ENCODE results near the gene SIPA1L3. TPM values are rescaled to one million over a fixed set of nuclear protein-coding genes. Genes with fewer than 3 reads are reported as not detected.

Gene SIPA1L3
- polyA plus RNA-seq, 1 donor from 2014 or later: 2.8 TPM

DNA sequence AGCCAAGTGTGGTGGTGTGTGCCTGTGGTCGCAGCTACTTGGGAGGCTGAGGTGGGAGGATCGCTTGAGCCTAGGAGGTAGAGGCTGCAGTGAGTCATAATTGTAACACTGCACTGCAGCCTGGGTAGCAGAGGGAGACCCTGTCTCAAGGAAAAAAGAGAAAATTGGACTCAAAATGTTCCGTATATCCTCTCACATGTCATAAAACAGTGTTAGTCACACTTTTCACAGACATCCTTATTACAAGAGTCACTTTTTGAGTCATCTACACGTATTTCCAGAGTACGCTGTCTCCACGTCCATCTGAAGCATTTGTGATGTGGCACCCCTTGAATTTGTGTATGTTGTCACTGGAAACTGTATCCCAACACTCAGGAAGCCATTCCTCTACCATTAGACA, 133.0 kb downstream of the SIPA1L3 start:
- Histone ChIP-seq H3K4me3 (ENCODE audit: low read length) (no peak overlapping the region), H3K9ac (ENCODE audit: low read length) (no peak overlapping the region)

DNA sequence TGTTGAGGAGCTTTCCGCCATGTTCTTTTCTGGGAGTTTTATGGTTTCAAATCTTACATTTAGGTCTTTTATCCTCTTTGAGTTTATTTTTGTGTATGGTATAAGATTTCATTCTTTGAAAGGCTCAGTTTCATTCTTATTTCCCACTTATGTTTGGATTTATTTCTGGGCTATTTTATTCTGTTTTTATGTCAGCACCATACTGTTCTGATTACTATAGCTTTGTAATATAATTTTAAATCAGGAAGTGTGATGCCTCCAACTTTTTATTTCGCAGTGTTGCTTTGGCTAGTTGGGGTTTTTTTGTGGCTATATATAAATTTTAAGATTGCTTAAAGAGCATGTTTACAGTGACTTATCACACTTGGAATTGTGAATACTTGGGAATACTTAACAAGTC, 135.1 kb downstream of the SIPA1L3 start:
- no peak for TF ChIP-seq RAD21 (conservative IDR thresholded peaks at IDR 0.05)
- Histone ChIP-seq H3K9me3 (ENCODE audit: low read length) (peaks cover 3% of the 10 kb centered on the region), H3K27me3 (ENCODE audit: insufficient read depth, low read depth, low read length) (no peaks in the 10 kb centered on the region), H3K4me2 (ENCODE audit: low read length) (no peak overlapping the region), H2AFZ (ENCODE audit: low read depth, low read length) (no peak overlapping the region), H3K36me3 (ENCODE audit: insufficient read depth, low read length) (no peaks in the 10 kb centered on the region), H3K79me2 (replicated peaks; ENCODE audit: insufficient read depth, low read length) (no peaks in the 10 kb centered on the region), H3K9ac (ENCODE audit: low read length) (no peak overlapping the region), H3K27ac (ENCODE audit: low read length) (no peak overlapping the region), H4K20me1 (ENCODE audit: insufficient read depth) (no peaks in the 10 kb centered on the region), H3K4me3 (ENCODE audit: low read length) (no peak overlapping the region), H3F3A (ENCODE audit: insufficient read depth, low read length, poor library complexity, severe bottlenecking) (no peaks in the 10 kb centered on the region), H3K9me2 (ENCODE audit: insufficient read depth, low read length) (no peaks in the 10 kb centered on the region)

More for the DNA sequence above, 133.0 kb downstream of the SIPA1L3 start:
- Histone ChIP-seq H3K9me3 (ENCODE audit: low read length) (peaks cover 3% of the 10 kb centered on the region), H3K4me2 (ENCODE audit: low read length) (no peak overlapping the region), H2AFZ (ENCODE audit: low read depth, low read length) (no peak overlapping the region), H3K27me3 (ENCODE audit: insufficient read depth, low read depth, low read length) (no peaks in the 10 kb centered on the region), H3F3A (ENCODE audit: insufficient read depth, low read length, poor library complexity, severe bottlenecking) (no peaks in the 10 kb centered on the region), H3K9me2 (ENCODE audit: insufficient read depth, low read length) (no peaks in the 10 kb centered on the region), H3K27ac (ENCODE audit: low read length) (no peak overlapping the region), H3K36me3 (ENCODE audit: insufficient read depth, low read length) (no peaks in the 10 kb centered on the region), H4K20me1 (ENCODE audit: insufficient read depth) (no peaks in the 10 kb centered on the region), H3K79me2 (replicated peaks; ENCODE audit: insufficient read depth, low read length) (no peaks in the 10 kb centered on the region)
- TF ChIP-seq MXI1 (conservative IDR thresholded peaks at IDR 0.05; ENCODE audit: poor library complexity, severe bottlenecking): no peak
- no peak for TF ChIP-seq EZH2 (IDR thresholded peaks at IDR 0.05; ENCODE audit: borderline replicate concordance, insufficient read depth, low read length, poor library complexity, severe bottlenecking)
- no peak for TF ChIP-seq RAD21 (conservative IDR thresholded peaks at IDR 0.05)
- TF ChIP-seq, protein P1, sequence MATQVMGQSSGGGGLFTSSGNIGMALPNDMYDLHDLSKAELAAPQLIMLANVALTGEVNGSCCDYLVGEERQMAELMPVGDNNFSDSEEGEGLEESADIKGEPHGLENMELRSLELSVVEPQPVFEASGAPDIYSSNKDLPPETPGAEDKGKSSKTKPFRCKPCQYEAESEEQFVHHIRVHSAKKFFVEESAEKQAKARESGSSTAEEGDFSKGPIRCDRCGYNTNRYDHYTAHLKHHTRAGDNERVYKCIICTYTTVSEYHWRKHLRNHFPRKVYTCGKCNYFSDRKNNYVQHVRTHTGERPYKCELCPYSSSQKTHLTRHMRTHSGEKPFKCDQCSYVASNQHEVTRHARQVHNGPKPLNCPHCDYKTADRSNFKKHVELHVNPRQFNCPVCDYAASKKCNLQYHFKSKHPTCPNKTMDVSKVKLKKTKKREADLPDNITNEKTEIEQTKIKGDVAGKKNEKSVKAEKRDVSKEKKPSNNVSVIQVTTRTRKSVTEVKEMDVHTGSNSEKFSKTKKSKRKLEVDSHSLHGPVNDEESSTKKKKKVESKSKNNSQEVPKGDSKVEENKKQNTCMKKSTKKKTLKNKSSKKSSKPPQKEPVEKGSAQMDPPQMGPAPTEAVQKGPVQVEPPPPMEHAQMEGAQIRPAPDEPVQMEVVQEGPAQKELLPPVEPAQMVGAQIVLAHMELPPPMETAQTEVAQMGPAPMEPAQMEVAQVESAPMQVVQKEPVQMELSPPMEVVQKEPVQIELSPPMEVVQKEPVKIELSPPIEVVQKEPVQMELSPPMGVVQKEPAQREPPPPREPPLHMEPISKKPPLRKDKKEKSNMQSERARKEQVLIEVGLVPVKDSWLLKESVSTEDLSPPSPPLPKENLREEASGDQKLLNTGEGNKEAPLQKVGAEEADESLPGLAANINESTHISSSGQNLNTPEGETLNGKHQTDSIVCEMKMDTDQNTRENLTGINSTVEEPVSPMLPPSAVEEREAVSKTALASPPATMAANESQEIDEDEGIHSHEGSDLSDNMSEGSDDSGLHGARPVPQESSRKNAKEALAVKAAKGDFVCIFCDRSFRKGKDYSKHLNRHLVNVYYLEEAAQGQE (IDR thresholded peaks at IDR 0.05; ENCODE audit: borderline replicate concordance): no peak
- TF ChIP-seq, protein P2, sequence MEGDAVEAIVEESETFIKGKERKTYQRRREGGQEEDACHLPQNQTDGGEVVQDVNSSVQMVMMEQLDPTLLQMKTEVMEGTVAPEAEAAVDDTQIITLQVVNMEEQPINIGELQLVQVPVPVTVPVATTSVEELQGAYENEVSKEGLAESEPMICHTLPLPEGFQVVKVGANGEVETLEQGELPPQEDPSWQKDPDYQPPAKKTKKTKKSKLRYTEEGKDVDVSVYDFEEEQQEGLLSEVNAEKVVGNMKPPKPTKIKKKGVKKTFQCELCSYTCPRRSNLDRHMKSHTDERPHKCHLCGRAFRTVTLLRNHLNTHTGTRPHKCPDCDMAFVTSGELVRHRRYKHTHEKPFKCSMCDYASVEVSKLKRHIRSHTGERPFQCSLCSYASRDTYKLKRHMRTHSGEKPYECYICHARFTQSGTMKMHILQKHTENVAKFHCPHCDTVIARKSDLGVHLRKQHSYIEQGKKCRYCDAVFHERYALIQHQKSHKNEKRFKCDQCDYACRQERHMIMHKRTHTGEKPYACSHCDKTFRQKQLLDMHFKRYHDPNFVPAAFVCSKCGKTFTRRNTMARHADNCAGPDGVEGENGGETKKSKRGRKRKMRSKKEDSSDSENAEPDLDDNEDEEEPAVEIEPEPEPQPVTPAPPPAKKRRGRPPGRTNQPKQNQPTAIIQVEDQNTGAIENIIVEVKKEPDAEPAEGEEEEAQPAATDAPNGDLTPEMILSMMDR (IDR thresholded peaks at IDR 0.05; ENCODE audit: poor library complexity, severe bottlenecking): no peak
- no peak for TF ChIP-seq SMC3 (conservative IDR thresholded peaks at IDR 0.05; ENCODE audit: poor library complexity)
- TF ChIP-seq TAF1 (IDR thresholded peaks at IDR 0.05; ENCODE audit: low read depth): no peak
- no peak for TF ChIP-seq POLR2AphosphoS5 (IDR thresholded peaks at IDR 0.05)
- no peak for TF ChIP-seq EP300 (conservative IDR thresholded peaks at IDR 0.05; ENCODE audit: poor library complexity, severe bottlenecking)

DNA sequence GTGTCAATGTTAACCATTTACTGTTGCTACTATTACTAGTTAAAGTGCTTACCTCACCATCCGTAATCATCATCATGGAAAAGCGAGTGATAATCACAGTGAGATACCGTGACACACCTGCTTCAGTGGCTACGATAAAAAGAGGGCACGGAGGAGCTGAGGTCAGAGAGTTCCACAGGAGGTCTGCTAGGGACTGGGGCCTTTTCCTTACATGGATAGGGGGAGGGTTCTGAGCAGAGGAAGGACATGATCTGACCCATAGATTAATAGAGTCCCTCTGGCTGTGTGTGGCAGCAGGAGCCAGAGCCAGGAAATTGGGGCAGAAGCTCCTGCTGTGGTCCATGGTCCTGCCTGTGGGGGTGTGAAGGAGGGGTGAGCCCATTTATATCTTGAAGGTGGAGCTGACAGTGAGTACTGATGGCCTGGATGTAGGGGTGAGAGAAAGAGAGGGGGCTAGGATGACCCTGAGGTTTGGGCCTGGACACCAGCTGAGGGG, 136.7 kb downstream of the SIPA1L3 start:
- Histone ChIP-seq H3K4me2 (ENCODE audit: low read length) (no peak overlapping the region), H3K27me3 (ENCODE audit: insufficient read depth, low read depth, low read length) (no peaks in the 10 kb centered on the region)

More for the DNA sequence above, 136.7 kb downstream of the SIPA1L3 start:
- no peak overlapping the region for H3K27ac ChIP-seq (ENCODE audit: low read length)
- TF ChIP-seq, protein P2 (IDR thresholded peaks at IDR 0.05; ENCODE audit: poor library complexity, severe bottlenecking): no peak
- TF ChIP-seq, protein P1 (IDR thresholded peaks at IDR 0.05; ENCODE audit: borderline replicate concordance): no peak
- no peak for TF ChIP-seq TAF1 (IDR thresholded peaks at IDR 0.05; ENCODE audit: low read depth)
- TF ChIP-seq EZH2 (IDR thresholded peaks at IDR 0.05; ENCODE audit: borderline replicate concordance, insufficient read depth, low read length, poor library complexity, severe bottlenecking): no peak
- no peak for TF ChIP-seq POLR2AphosphoS5 (IDR thresholded peaks at IDR 0.05)
- TF ChIP-seq MXI1 (conservative IDR thresholded peaks at IDR 0.05; ENCODE audit: poor library complexity, severe bottlenecking): no peak
- TF ChIP-seq EP300 (conservative IDR thresholded peaks at IDR 0.05; ENCODE audit: poor library complexity, severe bottlenecking): no peak
- TF ChIP-seq SMC3 (conservative IDR thresholded peaks at IDR 0.05; ENCODE audit: poor library complexity): no peak
- no peak for TF ChIP-seq RAD21 (conservative IDR thresholded peaks at IDR 0.05)
- no peaks in the 10 kb centered on the region for H4K20me1 ChIP-seq (ENCODE audit: insufficient read depth)
- H3K9ac ChIP-seq (ENCODE audit: low read length): no peak overlapping the region
- H3K79me2 ChIP-seq (replicated peaks; ENCODE audit: insufficient read depth, low read length): no peaks in the 10 kb centered on the region
- H3F3A ChIP-seq (ENCODE audit: insufficient read depth, low read length, poor library complexity, severe bottlenecking): no peaks in the 10 kb centered on the region
- H3K4me3 ChIP-seq (ENCODE audit: low read length): no peak overlapping the region
- H3K9me3 ChIP-seq (ENCODE audit: low read length): peaks cover 3% of the 10 kb centered on the region
- H2AFZ ChIP-seq (ENCODE audit: low read depth, low read length): no peak overlapping the region
- no peaks in the 10 kb centered on the region for H3K36me3 ChIP-seq (ENCODE audit: insufficient read depth, low read length)
- no peaks in the 10 kb centered on the region for H3K9me2 ChIP-seq (ENCODE audit: insufficient read depth, low read length)

All from neural cell (in vitro differentiated cells).